ENCODE results near the gene YAE1. TPM values are rescaled to one million over a fixed set of nuclear protein-coding genes. Genes with fewer than 3 reads are reported as not detected.

YAE1 gene
- total and polyA plus RNA-seq, 2 of the 13 experiments (the other 11 are each of a cell fraction or from before 2014, with no cell fraction given): 18.7 to 28.3 TPM

GRCh38 chr7:39566023-39566921 lies at the start of gene YAE1 (continued):
- TF ChIP-seq ZNF597 (CRISPR knock-in tag; IDR thresholded peaks at IDR 0.05): no peak
- TF ChIP-seq TEF (CRISPR knock-in tag; IDR thresholded peaks at IDR 0.05): no peak
- TF ChIP-seq GZF1 (CRISPR knock-in tag; IDR thresholded peaks at IDR 0.05): peak; percentile 32; the same call in 1 of the 2 replicates
- peak; percentile 85; the same call in 1 of the 2 replicates for TF ChIP-seq SAP130 (CRISPR knock-in tag; IDR thresholded peaks at IDR 0.05; ENCODE audit: low read depth)
- peak; percentile 77; the same call in 1 of the 2 replicates for TF ChIP-seq ZNF773 (CRISPR knock-in tag; IDR thresholded peaks at IDR 0.05; ENCODE audit: borderline replicate concordance)
- TF ChIP-seq ZNF235 (CRISPR knock-in tag; IDR thresholded peaks at IDR 0.05; ENCODE audit: borderline replicate concordance): peak; percentile 81; the same call in 1 of the 2 replicates
- no peak for TF ChIP-seq ATF7 (IDR thresholded peaks at IDR 0.05)
- peak; percentile 44; the same call in 1 of the 2 replicates for TF ChIP-seq ATF7 (CRISPR knock-in tag; IDR thresholded peaks at IDR 0.05)
- no peak for TF ChIP-seq AGO1 (IDR thresholded peaks at IDR 0.05; ENCODE audit: low read depth, low read length, poor library complexity, severe bottlenecking)
- TF ChIP-seq PHB2 (IDR thresholded peaks at IDR 0.05; ENCODE audit: partially characterized antibody): no peak
- peak in 1 of 2 experiments; percentile 33; a peak in 1 of 4 replicates for TF ChIP-seq REST (IDR thresholded peaks at IDR 0.05; ENCODE audit: borderline replicate concordance in 1 of 2, low read depth in 1 of 2, low read length in 2 of 2)
- peak; percentile 41; the same call in 1 of the 2 replicates for TF ChIP-seq KIAA2018 (CRISPR knock-in tag; IDR thresholded peaks at IDR 0.05; ENCODE audit: borderline replicate concordance)
- peak; percentile 70 for TF ChIP-seq MEF2D (CRISPR knock-in tag; IDR thresholded peaks at IDR 0.05)

Measured in HepG2 (cell line).